Pericardium fibroblast (primary cell): Measurements from ENCODE around the gene FAM20B. TPM values are rescaled to one million over a fixed set of nuclear protein-coding genes. Genes with fewer than 3 reads are reported as not detected.

Experiments used
- total RNA-seq: library from RNA; depleted of rRNA; stranded (reverse); fragments of >200 nt; gene quantifications from 2 replicates; pipeline ENCODE4 v1.2.3, GENCODE V29; 2015

FAM20B gene
- 26.2 and 32.4 TPM in 2 replicates for total RNA-seq

DNA sequence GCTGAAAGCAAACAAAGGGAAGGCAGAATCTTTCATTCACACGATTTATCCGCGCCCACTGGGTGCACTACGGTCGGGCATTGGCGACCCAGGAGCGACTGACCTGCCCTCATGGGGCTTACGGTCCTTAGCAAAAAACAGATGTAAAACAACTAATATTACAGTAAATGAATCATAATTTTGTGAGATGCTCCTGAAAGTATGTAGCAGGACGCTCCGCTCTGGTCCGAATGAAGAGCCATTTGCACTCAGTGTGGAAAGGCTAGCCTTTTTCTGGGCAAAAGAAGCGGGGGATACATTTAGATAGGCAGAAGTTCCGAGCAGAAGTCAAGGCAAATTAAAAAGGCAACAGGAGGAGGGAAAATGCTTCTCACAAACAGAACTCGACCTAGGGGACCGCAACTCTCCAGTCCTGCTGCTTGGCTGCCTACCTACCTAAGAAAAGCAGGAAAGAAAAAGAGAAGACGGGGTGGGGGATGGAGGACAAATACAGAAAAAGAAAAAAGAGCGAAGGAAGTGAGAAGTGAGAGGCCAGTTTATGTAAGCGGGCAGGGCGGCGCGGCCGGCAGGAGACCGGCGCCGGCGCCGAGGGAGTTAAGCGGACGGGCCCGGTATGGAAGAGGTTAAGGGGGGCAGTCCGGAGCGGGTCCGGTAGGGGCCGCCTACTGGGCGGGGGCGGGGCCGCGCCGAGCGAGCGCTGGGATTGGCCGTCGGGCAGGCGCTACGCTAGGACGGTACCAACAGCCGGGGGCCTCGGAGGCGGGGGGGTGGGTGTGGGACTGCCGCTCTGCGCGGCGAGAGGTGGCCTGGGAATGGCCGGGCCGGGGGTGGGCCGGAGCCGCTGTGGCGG lies at the start of gene FAM20B:
Gene FAM20B (plus strand): TSS at position 770 of the 850 bp plus-strand sequence. CDS start 17,954 bp downstream, outside the sequence.

GRCh38 chr1:179081687-179082332 lies 56.1 kb downstream of the FAM20B start, which contains the start of gene TOR3A:
TSS of gene TOR3A (plus strand) at chr1:179082070. CDS start at chr1:179082129, 59 bp downstream.

Other genes with a start within 250 kb of the FAM20B start
- gene ANGPTL1, start 154.8 kb upstream of the FAM20B start, total RNA-seq: 43.1 and 77.5 TPM in 2 replicates
- gene TOR3A, start 56.2 kb downstream of the FAM20B start, total RNA-seq: 19.2 and 60.9 TPM in 2 replicates
- 6.8 and 11.0 TPM in 2 replicates for gene ABL2, start 203.8 kb downstream of the FAM20B start, total RNA-seq